ENCODE results near the gene CMIP.

The CMIP gene

DNA sequence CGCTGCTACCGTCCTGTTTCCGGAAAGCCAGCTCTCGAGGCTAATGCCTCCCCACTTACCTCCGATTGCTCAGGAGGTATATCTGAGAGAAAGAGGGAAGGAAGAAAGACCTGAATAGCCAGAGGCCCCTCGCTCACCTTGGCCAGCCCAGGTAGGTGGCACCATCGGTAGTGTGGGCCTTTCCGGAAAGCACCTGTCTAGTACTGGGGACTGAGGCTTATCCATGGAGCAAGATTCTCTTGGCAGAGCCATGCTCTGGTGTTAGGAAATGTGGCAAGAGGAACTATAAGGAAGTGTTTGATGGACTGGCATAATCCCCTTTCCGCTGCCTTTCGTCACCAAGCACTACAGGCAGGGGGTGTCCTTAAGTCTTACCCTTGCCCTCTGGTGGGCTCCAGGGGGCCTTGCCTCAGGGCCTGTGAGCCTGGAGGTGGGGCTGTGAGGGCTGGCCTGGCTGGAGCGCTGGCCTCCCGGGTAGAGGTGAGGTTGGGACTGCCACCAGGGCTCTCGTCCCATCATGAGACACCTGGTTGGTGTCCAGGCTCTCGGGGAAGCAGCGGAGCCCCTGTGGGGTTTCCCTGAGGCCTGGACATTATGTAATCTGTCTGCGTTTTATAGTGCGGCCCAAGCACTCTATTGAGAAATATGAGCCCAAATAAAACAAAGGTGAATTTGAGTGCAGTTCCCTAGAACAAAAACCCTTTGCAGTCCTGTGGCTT is 2.9 kb downstream of the CMIP start:
- no peak for DNase-seq (ENCODE audit: low spot score)

DNA sequence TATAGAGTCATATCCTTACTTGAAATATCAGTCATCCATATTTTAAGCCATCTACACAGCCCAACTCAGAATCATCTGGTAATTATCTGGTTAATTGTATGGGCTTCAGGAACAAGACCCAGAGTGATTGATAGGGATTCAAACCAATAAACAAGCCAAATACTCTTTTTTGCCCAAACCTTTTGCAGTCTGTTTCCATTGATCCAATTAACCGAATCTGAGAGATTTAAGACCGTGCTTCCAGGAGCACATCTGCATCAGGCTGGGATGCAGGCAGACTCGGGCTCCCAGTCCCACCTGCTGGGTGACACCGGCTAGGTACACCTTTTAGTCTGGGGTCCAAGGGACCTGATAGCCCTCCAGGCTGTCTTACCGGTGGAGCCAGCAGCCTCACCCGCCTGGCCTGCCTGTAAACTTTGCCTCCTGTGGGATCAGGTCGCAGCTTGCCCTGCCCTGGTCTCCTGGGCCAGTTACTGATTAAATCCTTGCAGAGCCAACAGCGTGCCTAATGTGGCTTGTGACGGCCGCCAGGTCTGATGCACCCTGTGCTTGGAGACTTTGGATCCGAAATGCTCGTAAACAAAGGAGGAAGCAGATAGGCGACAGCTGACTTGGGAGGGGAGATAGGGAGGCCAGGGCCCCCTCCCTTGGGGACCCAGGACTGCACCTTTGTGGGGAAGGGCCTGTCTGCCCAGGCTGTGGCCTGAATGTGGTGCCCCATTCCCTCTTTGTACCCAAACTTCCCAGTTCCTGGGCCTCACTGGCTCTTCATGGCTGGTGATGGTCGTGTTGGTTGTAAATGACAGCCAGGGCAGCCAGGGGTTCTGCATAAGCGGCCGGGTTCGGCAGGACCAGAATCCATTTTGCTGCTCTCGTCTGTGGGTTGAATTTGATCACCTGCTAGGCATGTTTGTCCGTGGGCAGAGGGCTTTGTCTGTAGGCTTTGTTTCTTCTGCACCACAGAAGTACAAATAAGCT is 3.8 kb downstream of the CMIP start:
- no peak for DNase-seq (ENCODE audit: low spot score)

- DNase-seq (ENCODE audit: low spot score): no peak
These were observed 4.6 kb downstream of the CMIP start for GRCh38 chr16:81449241-81449640.

- DNase-seq (ENCODE audit: low spot score): no peak
These were observed 5.4 kb downstream of the CMIP start for GRCh38 chr16:81449899-81450608.

DNA sequence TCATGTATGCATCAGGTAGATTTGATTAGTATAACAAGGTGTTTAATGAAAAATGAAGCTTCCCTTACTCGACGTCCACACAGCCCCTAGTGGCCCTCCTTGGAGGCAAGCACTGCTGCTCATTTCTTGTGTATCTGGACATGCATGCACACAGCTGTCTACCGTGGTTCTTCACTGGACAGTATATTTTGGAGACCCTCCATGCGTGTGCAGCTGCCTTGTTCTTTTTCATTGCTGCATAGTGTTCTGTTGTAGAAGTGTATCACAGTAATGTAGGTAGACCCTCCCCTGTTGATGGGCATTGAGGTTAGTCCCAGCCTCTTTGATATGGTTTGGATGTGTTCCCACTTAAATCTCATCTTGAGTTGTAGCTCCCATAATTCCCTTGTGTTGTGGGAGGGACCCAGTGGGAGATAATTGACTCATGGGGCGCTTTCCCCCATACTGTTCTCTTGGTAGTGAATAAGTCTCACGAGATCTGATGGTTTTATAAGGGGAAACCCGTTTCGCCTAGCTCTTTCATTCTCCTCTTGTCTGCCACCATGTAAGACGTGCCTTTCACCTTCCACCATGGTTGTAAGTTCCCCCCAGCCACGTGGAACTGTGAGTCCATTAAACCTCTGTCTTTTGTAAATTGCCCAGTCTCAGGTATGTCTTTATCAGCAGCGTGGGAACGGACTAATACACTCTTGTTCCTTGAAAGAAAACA is 6.3 kb downstream of the CMIP start:
- DNase-seq (ENCODE audit: low spot score): no peak

DNA sequence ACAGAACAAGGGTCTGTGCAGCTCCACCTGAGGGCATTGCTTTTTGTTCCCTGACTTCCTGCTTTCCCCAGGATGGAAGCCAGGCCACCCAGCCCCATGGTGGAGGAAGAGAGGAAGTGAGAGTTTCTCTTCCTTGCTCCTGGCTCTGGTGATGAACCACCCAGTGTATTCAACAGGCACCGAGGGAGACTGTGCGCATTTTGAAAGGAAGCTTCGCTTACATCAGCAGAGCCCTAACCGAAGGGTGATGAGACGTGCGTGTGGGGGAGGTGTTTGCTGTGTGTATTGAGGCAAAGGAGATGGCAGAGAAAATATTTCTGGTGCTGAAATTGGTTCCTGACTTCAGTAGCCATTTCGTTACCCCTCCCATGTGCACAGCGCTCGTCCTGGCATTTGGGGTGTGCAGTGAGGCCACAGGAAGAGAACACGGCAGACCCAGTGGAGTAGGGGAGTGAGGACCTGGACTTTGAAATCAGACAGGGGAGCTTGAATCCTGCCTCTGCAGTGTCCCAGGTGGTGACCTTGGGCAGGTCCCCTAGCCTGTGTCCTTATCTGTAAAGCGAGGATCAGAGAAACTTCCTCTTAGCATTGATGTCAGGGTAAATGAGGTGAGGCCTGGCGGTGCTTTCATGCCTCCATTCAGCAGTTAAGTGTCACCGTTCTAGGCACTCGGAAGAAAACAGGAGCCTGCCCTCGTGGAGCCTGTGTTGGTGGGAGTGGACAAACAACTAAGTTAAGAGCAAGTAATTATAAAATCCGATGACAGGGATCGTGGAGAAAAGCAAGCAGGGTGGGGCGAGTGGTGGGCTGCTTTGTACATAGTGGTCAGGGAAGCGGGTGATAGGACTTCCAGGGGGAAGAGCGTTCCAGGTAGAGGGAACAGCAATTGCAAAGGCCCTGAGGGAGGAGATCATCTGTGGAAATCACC is 7.4 kb downstream of the CMIP start:
- no peak for DNase-seq (ENCODE audit: low spot score)

GRCh38 chr16:81453091-81453728 is 8.6 kb downstream of the CMIP start:
- DNase-seq (ENCODE audit: low spot score): no peak

GRCh38 chr16:81454044-81454443 is 9.4 kb downstream of the CMIP start:
- DNase-seq (ENCODE audit: low spot score): no peak

DNA sequence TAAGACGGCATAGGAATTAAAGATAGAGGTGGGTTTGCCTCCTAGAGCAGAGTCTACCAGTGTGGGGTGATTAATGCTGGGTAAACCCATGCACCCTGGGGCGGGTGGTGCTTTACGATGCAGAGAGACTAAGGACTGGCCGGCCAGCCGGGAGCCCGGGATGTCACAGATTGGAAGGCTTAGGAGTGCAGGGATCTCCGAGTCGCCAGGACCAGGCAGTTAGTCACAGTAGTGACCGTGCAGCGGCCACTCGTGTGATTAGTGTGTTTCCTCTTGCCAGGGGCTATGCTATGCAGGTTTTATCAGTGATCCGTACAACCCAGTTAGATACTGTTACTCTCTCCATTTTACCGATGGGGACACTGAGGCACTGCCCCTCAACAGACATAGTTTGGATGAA is 10.4 kb downstream of the CMIP start:
- DNase-seq (ENCODE audit: low spot score): no peak

- no peak for DNase-seq (ENCODE audit: low spot score)
These were observed 11.3 kb downstream of the CMIP start for GRCh38 chr16:81455720-81456494.

DNA sequence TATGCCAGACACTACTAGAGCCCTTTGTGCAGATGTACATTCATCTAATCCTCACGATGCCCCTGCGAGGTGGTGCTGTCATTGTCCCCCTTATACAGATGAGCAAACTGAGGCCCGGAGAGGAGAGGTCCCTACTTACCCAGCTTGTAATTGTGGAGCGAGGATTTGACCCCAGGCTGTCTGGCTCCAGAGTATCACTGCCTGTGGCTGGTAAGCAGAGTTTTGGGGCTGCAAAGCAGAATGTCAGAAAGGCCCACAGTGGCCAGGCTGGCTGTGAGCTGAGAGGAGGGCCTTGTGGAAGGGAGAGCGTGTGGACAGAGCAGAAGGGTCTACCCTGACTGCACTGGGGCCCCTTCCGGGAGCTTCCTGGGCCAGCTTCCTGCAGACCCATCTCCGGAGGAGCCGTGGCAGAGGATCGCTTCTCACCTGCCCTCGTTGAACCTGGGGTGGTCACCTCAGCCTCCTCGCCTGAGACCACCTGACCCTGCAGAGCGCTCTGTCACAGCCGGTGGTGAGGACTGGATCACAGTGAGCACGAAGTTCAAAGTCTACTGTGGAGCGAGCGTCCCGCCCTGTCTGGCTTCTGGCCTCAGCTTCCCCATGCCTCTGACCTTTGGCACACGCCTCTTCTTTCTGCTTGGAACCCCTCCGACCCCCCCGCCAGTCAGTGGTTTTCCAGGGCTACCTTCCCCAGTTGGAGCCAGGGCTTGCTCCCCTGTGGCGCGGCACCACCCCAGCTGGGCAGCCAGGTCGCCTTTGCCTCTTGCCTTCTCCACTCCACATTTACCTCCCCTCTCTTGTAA is 12.1 kb downstream of the CMIP start:
- DNase-seq (ENCODE audit: low spot score): no peak

GRCh38 chr16:81457326-81458133 is 12.9 kb downstream of the CMIP start:
- DNase-seq (ENCODE audit: low spot score): no peak

DNA sequence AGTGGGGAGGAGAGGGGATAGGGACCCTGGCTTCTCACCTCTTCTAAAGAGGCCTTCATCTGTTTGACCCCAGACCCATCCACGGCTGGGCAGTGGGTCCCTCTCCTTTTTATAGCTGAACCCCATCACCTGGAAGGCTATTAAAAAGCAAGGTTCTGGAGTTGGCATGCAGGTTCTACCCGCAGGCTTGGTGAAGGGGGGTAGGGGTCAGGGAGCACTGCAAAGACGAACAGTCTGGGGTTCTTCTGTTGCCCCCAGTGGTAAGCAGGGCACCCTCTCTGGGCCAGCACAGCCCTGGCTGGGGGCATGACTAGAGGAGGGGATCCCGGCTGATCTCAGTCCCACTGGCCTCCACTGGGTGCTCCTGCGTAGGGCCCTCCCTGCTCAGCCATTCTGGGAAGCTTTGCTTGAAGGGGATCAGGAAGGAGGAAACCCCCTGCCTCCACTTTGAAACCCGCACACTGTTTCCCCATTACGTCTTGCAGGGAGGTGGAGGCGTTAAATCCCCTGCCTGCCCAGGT is 13.6 kb downstream of the CMIP start:
- no peak for DNase-seq (ENCODE audit: low spot score)

GRCh38 chr16:81458827-81459598 is 14.4 kb downstream of the CMIP start:
- no peak for DNase-seq (ENCODE audit: low spot score)

GRCh38 chr16:81460075-81460474 is 15.5 kb downstream of the CMIP start:
- DNase-seq (ENCODE audit: low spot score): no peak

- DNase-seq (ENCODE audit: low spot score): no peak
These were observed 16.6 kb downstream of the CMIP start for GRCh38 chr16:81461243-81461642.

GRCh38 chr16:81461766-81462165 is 17.2 kb downstream of the CMIP start:
- DNase-seq (ENCODE audit: low spot score): no peak

All from D341Med (cell line).